Endothelial cell of umbilical vein (primary cell): ENCODE measurements around the gene CANT1.

ENCODE experiments used
- CTCF ChIP-seq, 2 donors: IDR thresholded peaks; 1 replicate in 1 of 2; 2 replicates in 1 of 2; pipeline ENCODE4 v1.5.1; 2011; ENCODE audit warnings: low read length in 2 of 2, mild to moderate bottlenecking in 2 of 2, moderate library complexity in 2 of 2, control low read depth in 1 of 2, inconsistent platforms in 1 of 2, low read depth in 1 of 2; ENCODE audit not compliant: insufficient read depth in 1 of 2; ENCODE audit errors: extremely low read depth in 1 of 2
- EZH2 ChIP-seq: IDR thresholded peaks from 2 replicates; pipeline ENCODE4 v1.6.1; 2012; ENCODE audit warnings: borderline replicate concordance, low read depth, mild to moderate bottlenecking, moderate library complexity, low read length, inconsistent platforms; ENCODE audit not compliant: severe bottlenecking
- JUN ChIP-seq: IDR thresholded peaks from 2 replicates; pipeline ENCODE4 v1.6.1; 2011; ENCODE audit warnings: borderline replicate concordance, low read depth; ENCODE audit not compliant: insufficient read length, insufficient read depth
- MYC ChIP-seq: IDR thresholded peaks from one replicate; pipeline ENCODE4 v1.6.1; 2011; ENCODE audit warnings: mild to moderate bottlenecking, low read depth, low read length
- POLR2A ChIP-seq: IDR thresholded peaks from 2 replicates; pipeline ENCODE4 v1.6.1; 2012; ENCODE audit warnings: low read depth, mild to moderate bottlenecking, control low read depth, low read length
- POLR2AphosphoS5 ChIP-seq: IDR thresholded peaks from 2 replicates; pipeline ENCODE4 v1.6.1; 2012; ENCODE audit warnings: low read depth, mild to moderate bottlenecking, control low read depth, low read length, moderate library complexity; ENCODE audit not compliant: insufficient read depth

- TF ChIP-seq POLR2A (no peak), POLR2AphosphoS5 (no peak), EZH2 (no peak), CTCF (IDR thresholded peaks at IDR 0.05; ENCODE audit: extremely low read depth in 1 of 2, insufficient read depth in 1 of 2, low read depth in 1 of 2, low read length in 2 of 2) (no peak), JUN (no peak), MYC (no peak)
These were observed 33.8 kb upstream of the CANT1 start for GRCh38 chr17:79043191-79043930.
